Osteoblast (primary cell): Measurements from ENCODE around the gene RMND5A. TPM values are rescaled to one million over a fixed set of nuclear protein-coding genes. Genes with fewer than 3 reads are reported as not detected.

Source experiments
- DNase-seq: peaks from one replicate; pipeline ENCODE4 v3.0.0; 2011; ENCODE audit warnings: low spot score, mixed read lengths; ENCODE audit not compliant: insufficient read length; ENCODE audit errors: missing footprints
- H2AFZ ChIP-seq: 2 replicates; pipeline ENCODE4 v1.6.0; 2011; ENCODE audit warnings: mild to moderate bottlenecking, low read length
- H3K27ac ChIP-seq: 2 replicates; pipeline ENCODE4 v1.5.1; 2011; ENCODE audit warnings: mild to moderate bottlenecking, low read depth, low read length, moderate library complexity
- H3K27me3 ChIP-seq: 2 replicates; pipeline ENCODE4 v1.6.0; 2012; ENCODE audit warnings: mild to moderate bottlenecking, control low read depth, inconsistent platforms, low read length, moderate library complexity; ENCODE audit not compliant: insufficient read depth
- H3K36me3 ChIP-seq: 2 replicates; pipeline ENCODE4 v1.5.1; 2011; ENCODE audit warnings: mild to moderate bottlenecking, low read length, control low read depth, moderate library complexity; ENCODE audit not compliant: insufficient read depth
- H3K4me1 ChIP-seq: 2 replicates; pipeline ENCODE4 v1.5.1; 2011; ENCODE audit warnings: mild to moderate bottlenecking, low read length, control low read depth, moderate library complexity; ENCODE audit not compliant: insufficient read depth
- H3K4me2 ChIP-seq: 2 replicates; pipeline ENCODE4 v1.6.0; 2011; ENCODE audit warnings: mild to moderate bottlenecking, low read length; ENCODE audit not compliant: insufficient read depth
- H3K4me3 ChIP-seq: fragments of 200-600 bp; sonication (generic); 3 replicates; pipeline ENCODE4 v1.5.1; 2012; ENCODE audit warnings: mild to moderate bottlenecking, low read length, inconsistent platforms; ENCODE audit not compliant: insufficient read depth
- H3K79me2 ChIP-seq: 2 replicates; pipeline ENCODE4 v1.6.0; 2012; ENCODE audit warnings: mild to moderate bottlenecking, low read length, control low read depth, inconsistent platforms; ENCODE audit not compliant: insufficient read depth
- H3K9me3 ChIP-seq: 2 replicates; pipeline ENCODE4 v1.5.1; 2011; ENCODE audit warnings: low read depth, low read length, control low read depth
- H4K20me1 ChIP-seq: 2 replicates; pipeline ENCODE4 v1.6.0; 2012; ENCODE audit warnings: mild to moderate bottlenecking, low read length, control low read depth; ENCODE audit not compliant: insufficient read depth
- total RNA-seq: library from RNA; depleted of rRNA; stranded (reverse); fragments of >200 nt; gene quantifications from 2 replicates; pipeline ENCODE4 v1.2.3, GENCODE V29; 2012
- TF ChIP-seq, protein P1 (sequence below): IDR thresholded peaks from 2 replicates; pipeline ENCODE4 v1.5.1; 2011; ENCODE audit warnings: mild to moderate bottlenecking, low read depth, low read length, moderate library complexity; ENCODE audit errors: extremely low read depth

Gene RMND5A
- total RNA-seq, 1 donor = 16.3 TPM

DNA sequence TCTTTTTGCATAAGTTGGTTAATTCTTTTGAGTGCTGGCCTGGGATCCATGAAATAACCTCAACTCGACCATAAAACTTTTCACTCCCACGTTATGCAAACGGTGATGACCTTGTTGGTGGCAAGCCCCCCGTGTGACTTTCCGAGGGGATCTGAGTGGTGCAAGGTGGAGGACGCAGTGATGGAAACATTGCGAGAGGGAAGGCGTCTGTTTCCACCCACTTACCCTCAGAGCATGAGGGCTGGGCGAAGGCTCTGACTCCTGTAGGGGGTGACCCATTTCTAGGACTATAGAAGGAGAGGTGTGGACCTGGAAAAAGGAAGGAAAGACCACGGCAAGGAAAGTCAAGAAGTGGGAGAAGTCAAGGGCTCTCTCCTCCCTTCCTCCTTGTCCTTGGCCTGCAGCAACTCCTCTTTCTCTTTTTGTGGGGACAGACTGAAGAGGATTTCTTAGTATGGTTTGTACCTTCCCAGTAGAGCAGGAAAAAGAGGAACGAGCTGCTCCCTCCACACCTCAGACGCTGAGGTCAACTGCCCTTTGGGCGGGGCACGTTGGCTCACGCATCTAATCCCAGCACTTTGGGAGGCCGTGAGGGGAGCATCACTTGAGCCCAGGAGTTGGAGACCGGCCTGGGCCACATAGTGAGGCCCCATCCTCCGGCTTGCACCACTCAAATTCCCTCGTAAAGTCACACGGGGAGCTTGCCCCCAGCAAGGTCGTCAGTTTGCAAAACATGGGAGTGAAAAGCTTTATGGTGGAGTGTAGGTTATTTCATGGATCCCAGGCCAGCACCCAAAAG lies 86.2 kb downstream of the RMND5A start:
- Histone ChIP-seq H3K4me2 (no peak overlapping the region), H4K20me1 (no peaks in the 10 kb centered on the region), H3K9me3 (no peaks in the 10 kb centered on the region), H2AFZ (no peak overlapping the region), H3K4me3 (no peak overlapping the region), H3K4me1 (peaks cover 12% of the 10 kb centered on the region), H3K27ac (no peak overlapping the region), H3K79me2 (no peaks in the 10 kb centered on the region), H3K27me3 (peaks cover 28% of the 10 kb centered on the region), H3K36me3 (no peaks in the 10 kb centered on the region)
- DNase-seq = no peak
- TF ChIP-seq, protein P1, sequence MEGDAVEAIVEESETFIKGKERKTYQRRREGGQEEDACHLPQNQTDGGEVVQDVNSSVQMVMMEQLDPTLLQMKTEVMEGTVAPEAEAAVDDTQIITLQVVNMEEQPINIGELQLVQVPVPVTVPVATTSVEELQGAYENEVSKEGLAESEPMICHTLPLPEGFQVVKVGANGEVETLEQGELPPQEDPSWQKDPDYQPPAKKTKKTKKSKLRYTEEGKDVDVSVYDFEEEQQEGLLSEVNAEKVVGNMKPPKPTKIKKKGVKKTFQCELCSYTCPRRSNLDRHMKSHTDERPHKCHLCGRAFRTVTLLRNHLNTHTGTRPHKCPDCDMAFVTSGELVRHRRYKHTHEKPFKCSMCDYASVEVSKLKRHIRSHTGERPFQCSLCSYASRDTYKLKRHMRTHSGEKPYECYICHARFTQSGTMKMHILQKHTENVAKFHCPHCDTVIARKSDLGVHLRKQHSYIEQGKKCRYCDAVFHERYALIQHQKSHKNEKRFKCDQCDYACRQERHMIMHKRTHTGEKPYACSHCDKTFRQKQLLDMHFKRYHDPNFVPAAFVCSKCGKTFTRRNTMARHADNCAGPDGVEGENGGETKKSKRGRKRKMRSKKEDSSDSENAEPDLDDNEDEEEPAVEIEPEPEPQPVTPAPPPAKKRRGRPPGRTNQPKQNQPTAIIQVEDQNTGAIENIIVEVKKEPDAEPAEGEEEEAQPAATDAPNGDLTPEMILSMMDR = no peak

DNA sequence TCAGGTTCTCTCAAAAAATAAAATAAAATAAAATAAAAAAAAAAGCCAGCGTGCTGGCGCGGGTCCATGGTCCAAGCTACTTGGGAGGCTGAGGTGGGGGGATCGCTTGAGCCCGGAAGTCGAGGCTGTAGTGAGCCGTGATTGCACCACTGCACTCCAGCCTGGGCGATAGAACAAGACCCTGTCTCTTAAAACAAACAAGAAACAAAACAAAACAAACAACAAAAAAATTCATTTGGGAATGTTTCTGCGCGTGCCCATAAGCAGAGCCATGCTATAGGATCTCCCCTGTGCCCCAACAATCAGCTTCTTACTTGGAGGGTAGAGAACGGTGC lies 87.0 kb downstream of the RMND5A start:
- TF ChIP-seq, protein P1 = no peak
- H4K20me1 ChIP-seq = no peaks in the 10 kb centered on the region
- no peak for DNase-seq
- peak overlapping the region; percentile 65 for H3K4me3 ChIP-seq
- H3K4me2 ChIP-seq = peak overlapping the region; percentile 79
- H3K79me2 ChIP-seq = no peaks in the 10 kb centered on the region
- peaks cover 30% of the 10 kb centered on the region for H3K27me3 ChIP-seq
- no peaks in the 10 kb centered on the region for H3K36me3 ChIP-seq
- H3K27ac ChIP-seq = no peak overlapping the region
- H2AFZ ChIP-seq = peak overlapping the region; percentile 67
- no peaks in the 10 kb centered on the region for H3K9me3 ChIP-seq
- H3K4me1 ChIP-seq = peaks cover 12% of the 10 kb centered on the region

DNA sequence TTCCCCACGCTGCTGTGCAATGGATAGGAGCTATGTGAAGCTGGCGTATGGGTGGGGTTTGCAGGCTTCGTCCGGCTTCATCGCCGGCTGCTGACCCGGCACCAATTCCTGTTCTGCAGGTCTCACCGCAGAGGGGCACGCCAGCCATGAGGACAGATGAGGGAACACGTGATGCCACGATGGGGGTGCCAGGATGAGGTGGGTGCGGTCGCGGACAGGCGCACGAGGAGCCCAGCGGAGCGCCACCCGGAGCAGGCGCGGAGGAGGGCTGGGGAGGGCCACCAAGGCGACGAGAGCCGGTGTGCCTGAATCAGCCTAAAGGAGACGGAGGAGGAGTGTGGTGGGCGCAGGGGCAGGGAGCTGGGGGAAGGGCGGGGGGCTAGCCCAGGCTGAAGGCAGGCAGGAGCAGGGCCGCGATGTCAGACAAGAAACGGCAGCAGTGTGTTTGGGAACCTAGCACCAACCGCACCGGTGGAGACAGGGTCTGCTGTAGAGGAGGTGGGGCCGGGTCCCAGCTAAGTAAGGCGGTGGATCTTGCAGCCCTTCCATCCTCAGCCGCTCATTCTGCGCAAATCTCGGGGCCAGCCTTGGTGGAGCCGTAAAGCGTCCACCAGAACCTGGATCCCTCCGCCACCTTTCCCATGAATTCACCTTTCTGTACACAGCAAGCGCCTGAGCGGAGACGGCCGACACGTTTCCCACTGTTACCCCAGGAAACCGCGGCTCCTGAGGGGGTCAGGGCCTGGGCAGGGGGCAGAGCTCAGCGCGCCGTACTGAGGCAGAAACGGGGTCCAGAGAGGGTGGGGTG lies 87.6 kb downstream of the RMND5A start:
- Histone ChIP-seq H3K36me3 (no peaks in the 10 kb centered on the region), H2AFZ (peak overlapping the region; percentile 72), H3K4me2 (peak overlapping the region; percentile 79), H4K20me1 (no peaks in the 10 kb centered on the region), H3K27me3 (peaks cover 30% of the 10 kb centered on the region), H3K27ac (no peak overlapping the region), H3K4me3 (peak overlapping the region; percentile 65), H3K4me1 (peaks cover 12% of the 10 kb centered on the region), H3K79me2 (no peaks in the 10 kb centered on the region), H3K9me3 (no peaks in the 10 kb centered on the region)
- DNase-seq = peak; percentile 88
- TF ChIP-seq, protein P1 = no peak
